Middle frontal gyrus (tissue), 1 donor: ENCODE measurements around the gene SLC4A11.

Experiments
- DNase-seq: peaks from one replicate; pipeline ENCODE4 v3.0.0-alpha.2; 2015; ENCODE audit warnings: low spot score; ENCODE audit errors: extremely low spot score

Gene SLC4A11

GRCh38 chr20:3246682-3247081 is 7.7 kb upstream of the SLC4A11 start:
- DNase-seq, result no peak

GRCh38 chr20:3245711-3246110 is 6.7 kb upstream of the SLC4A11 start:
- DNase-seq, result no peak

GRCh38 chr20:3245156-3245555 is 6.2 kb upstream of the SLC4A11 start:
- DNase-seq, result no peak

DNA sequence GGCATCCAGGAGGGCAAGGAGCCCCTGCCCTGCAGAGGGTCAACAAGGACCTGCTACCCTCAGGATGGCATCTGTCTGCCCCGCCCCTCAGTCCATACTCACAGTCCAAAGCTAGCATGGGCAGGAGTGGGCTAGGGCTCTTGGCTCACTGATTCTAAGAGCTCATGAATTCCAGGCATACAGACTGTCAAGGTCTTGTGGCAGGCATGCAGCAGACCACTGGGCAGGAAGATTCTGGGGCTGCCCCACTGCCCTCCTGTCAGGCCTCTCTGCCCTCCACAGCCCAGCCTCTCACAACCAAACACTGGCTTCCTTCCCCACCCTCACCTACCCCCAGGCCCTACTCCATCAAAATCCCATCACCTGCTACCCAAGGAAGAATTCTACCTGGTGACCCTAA is 5.6 kb upstream of the SLC4A11 start:
- no peak for DNase-seq

DNA sequence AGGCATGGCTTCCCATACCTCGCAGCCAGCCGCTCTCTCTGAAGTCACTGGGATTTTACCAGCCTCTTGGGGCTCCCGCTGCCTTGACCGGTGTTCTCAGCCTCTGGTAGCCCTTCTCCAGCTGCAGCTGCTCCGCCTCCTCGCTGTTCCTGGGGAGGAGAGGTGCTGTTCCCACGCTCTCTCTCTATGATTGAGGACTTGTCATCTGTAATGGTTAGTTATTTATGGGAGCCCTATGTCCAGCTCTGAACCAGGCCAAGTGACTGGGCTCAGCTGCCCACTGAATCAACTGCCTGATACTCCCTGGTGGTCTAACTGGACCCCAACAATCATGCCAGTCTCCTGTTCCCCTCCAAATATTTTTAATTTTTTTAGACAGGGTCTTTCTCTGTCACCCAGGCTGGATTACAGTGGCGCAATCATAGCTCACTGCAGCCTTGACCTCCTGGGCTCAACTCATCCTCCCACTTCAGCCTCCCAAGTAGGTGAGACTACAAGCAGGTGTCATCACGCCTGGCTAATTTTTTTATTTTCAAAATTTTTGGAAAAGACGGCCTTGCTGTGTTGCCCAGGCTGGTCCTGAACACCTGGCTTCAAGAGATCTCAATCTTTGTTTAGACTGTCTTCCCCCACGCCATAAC is 4.8 kb upstream of the SLC4A11 start:
- no peak for DNase-seq

GRCh38 chr20:3242172-3242692 is 3.2 kb upstream of the SLC4A11 start:
- no peak for DNase-seq

GRCh38 chr20:3240776-3241363 is 1.9 kb upstream of the SLC4A11 start:
- DNase-seq, result no peak

GRCh38 chr20:3239867-3240775 is 1.1 kb upstream of the SLC4A11 start:
- no peak for DNase-seq

GRCh38 chr20:3238616-3239025 is 369 bp downstream of the SLC4A11 start:
- no peak for DNase-seq

- DNase-seq, result no peak
These were observed 903 bp downstream of the SLC4A11 start for GRCh38 chr20:3237958-3238615.

DNA sequence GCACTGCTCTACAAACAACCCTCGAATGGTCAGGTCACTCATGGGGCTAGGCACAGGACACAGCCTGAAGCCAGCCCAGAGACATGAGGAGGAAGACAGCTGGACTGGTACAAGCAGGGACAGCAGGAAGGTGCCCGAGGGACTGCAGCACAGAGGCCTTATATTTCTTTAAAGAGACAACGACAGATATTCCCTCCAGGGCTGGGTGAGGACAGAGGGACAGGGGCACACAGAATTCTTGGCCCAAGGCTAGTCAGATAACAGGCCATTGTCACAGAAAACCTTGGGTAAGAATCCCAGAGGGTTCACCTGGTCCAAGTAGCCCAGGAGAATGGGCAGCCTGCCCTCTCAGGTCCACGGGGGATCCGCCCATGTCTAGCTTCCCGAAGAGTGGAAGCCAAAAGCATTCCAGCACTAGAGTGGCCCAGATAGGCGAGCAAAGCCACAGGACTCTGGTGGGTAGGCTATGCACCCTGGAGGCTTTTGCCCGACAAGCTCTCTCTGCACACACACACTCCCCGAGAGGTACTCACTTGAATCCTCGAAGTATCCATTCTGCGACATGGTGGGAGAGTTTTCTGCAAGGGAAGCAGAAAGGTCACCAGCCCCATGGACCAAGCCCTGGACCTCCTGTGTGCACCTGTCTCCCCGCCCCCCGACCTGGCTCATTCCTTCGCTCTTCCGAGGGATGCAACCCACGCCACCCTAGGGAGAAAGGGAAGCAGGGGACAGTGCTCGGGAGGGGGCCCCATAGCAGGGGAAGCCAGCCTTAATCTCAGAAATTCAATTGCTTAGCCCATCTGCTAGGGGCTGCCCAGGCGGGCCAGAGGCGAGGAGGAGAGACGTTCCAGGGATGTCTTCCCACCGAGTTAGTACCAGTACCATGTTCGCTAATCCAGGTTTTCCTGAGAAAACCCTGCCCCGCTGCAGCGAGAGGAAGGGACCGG is 1.7 kb downstream of the SLC4A11 start:
- DNase-seq, result no peak

DNA sequence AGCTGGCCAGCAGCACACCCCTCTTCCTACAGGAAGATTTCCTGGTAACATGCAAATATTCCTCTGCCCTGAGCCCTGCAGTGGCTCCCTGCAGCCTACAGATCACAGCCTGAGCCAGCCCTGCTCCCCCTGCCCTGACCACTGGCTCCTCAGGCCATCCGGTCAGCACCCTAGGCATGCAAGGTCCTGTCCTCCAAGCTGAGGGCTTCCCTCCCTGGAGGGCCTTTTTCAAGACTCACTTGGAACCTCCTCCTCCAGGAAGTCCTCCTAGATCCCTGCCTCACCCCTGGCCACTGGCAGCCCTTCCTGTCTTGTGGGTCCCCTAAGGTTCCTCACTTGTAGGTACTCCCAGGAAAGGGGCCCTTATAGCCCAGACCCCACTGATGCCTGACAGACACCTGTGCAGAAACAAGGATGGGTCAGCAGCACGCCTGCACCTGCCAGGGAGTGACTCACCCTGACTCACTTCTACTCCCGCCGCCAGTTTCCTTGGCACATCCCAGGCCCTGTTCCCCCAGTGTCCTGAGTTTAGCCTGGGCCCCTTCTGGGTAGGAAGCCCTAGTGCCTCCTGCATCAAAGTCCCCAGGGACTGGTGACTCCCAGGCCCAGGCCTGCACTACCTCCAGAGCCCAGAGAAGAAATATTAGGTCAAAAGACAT is 3.2 kb downstream of the SLC4A11 start:
- no peak for DNase-seq

GRCh38 chr20:3233991-3234498 is 4.9 kb downstream of the SLC4A11 start:
- no peak for DNase-seq

GRCh38 chr20:3233131-3233990 is 5.6 kb downstream of the SLC4A11 start:
- no peak for DNase-seq

- DNase-seq, result no peak
These were observed 7.0 kb downstream of the SLC4A11 start for GRCh38 chr20:3231889-3232588.

DNA sequence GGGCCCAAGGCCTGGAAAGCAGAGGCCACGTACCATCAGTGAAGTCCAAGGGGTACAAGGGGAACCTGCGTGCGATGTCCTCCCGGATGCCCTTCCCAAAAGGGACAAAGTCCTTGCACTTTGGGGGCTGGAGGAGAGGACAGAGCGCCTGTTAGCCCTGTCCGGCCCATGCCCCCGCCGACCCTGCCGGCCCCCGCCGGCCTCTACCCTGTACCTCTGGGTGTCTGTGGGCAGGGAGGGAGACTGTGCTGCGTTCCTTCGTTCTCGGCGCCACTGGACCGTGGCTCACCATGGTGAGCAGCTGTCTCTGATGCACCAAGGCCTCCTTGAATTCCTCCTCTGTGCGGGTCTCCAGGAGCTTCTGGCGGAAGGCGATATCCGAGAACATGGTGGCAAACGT is 7.9 kb downstream of the SLC4A11 start:
- DNase-seq, result no peak

GRCh38 chr20:3229798-3230197 is 9.2 kb downstream of the SLC4A11 start:
- DNase-seq, result no peak

- DNase-seq, result no peak
These were observed 9.8 kb downstream of the SLC4A11 start for GRCh38 chr20:3229158-3229557.
